WTC11 (cell line): ENCODE results near the gene AFF3. TPM values are rescaled to one million over a fixed set of nuclear protein-coding genes. Genes with fewer than 3 reads are reported as not detected.

Source experiments
- ATAC-seq: fragments of 200-7000 bp; cut with Tn5 transposase; 2 replicates; pipeline ENCODE4 v1.10.0; 2021; ENCODE audit warnings: mild to moderate bottlenecking, moderate library complexity
- CTCF ChIA-PET: fragments of 300-600 bp; sonication (Branson Sonifier 250); formaldehyde crosslinking; loops from one replicate; lab custom pipeline; 2021; ENCODE audit warnings: antibody characterized with exemption; lab: Charles Lee
- POLR2A ChIA-PET: fragments of 350-600 bp; sonication (Branson Sonifier 250); formaldehyde crosslinking; loops from one replicate; lab custom pipeline; 2021; ENCODE audit warnings: antibody characterized with exemption; lab: Charles Lee
- DNase-seq: peaks from one replicate; pipeline ENCODE4 v3.0.0; 2021; ENCODE audit warnings: low spot score
- H3K27ac Mint-ChIP-seq: 2 replicates; pipeline ENCODE4 v1.8.0; 2021; ENCODE audit warnings: mixed read lengths
- H3K27me3 Mint-ChIP-seq: 2 replicates; pipeline ENCODE4 v1.8.0; 2021; ENCODE audit warnings: low read depth, mild to moderate bottlenecking, moderate library complexity, mixed read lengths
- H3K36me3 Mint-ChIP-seq: 2 replicates; pipeline ENCODE4 v1.8.0; 2021; ENCODE audit warnings: mixed read lengths
- H3K4me1 Mint-ChIP-seq: 2 replicates; pipeline ENCODE4 v1.8.0; 2022; ENCODE audit warnings: mixed read lengths
- H3K4me3 Mint-ChIP-seq: 2 replicates; pipeline ENCODE4 v1.8.0; 2021; ENCODE audit warnings: mild to moderate bottlenecking, moderate library complexity, mixed read lengths
- H3K9me3 Mint-ChIP-seq: 2 replicates; pipeline ENCODE4 v1.8.0; 2021; ENCODE audit warnings: mixed read lengths
- CDX4 ChIP-seq: fragments of 250-450 bp; sonication (Bioruptor Pico); IDR thresholded peaks from 2 replicates; pipeline ENCODE4 v1.9.0; 2021; ENCODE audit warnings: moderate library complexity, mild to moderate bottlenecking, inconsistent platforms, borderline replicate concordance
- E2F4 ChIP-seq: sonication (generic); formaldehyde crosslinking; IDR thresholded peaks from 2 replicates; pipeline ENCODE4 v1.8.1; 2022; ENCODE audit warnings: low read depth, mild to moderate bottlenecking, moderate library complexity, missing genetic modification reagents, borderline replicate concordance
- ERG ChIP-seq: fragments of 250-450 bp; sonication (Bioruptor Pico); IDR thresholded peaks from 2 replicates; pipeline ENCODE4 v1.8.0; 2021; ENCODE audit warnings: mild to moderate bottlenecking
- GTF2I ChIP-seq: fragments of 250-450 bp; sonication (Bioruptor Pico); conservative IDR thresholded peaks from 2 replicates; pipeline ENCODE4 v1.4.0; 2021; ENCODE audit warnings: mild to moderate bottlenecking
- HMGA2 ChIP-seq: fragments of 250-450 bp; sonication (Bioruptor Pico); IDR thresholded peaks from 2 replicates; pipeline ENCODE4 v1.4.0; 2021; ENCODE audit warnings: mild to moderate bottlenecking, moderate library complexity
- JAZF1 ChIP-seq: fragments of 250-450 bp; sonication (Bioruptor Pico); IDR thresholded peaks from 2 replicates; pipeline ENCODE4 v1.9.0; 2021; ENCODE audit warnings: moderate library complexity, mild to moderate bottlenecking, inconsistent platforms
- OVOL2 ChIP-seq: fragments of 250-450 bp; sonication (Bioruptor Pico); IDR thresholded peaks from 2 replicates; pipeline ENCODE4 v1.9.0; 2021; ENCODE audit warnings: mild to moderate bottlenecking, borderline replicate concordance
- PREB ChIP-seq: sonication (generic); formaldehyde crosslinking; IDR thresholded peaks from 2 replicates; pipeline ENCODE4 v1.8.1; 2022; ENCODE audit warnings: mild to moderate bottlenecking, missing genetic modification reagents, moderate library complexity, borderline replicate concordance
- TCF7 ChIP-seq: sonication (generic); formaldehyde crosslinking; IDR thresholded peaks from 2 replicates; pipeline ENCODE4 v1.8.0; 2022; ENCODE audit warnings: mild to moderate bottlenecking, low read depth, missing genetic modification reagents, moderate library complexity
- ZMAT4 ChIP-seq: fragments of 250-450 bp; sonication (Bioruptor Pico); IDR thresholded peaks from 2 replicates; pipeline ENCODE4 v1.9.0; 2021; ENCODE audit warnings: mild to moderate bottlenecking
- ZNF317 ChIP-seq: sonication (generic); formaldehyde crosslinking; IDR thresholded peaks from 2 replicates; pipeline ENCODE4 v1.8.1; 2023; ENCODE audit warnings: low read depth, mild to moderate bottlenecking, moderate library complexity, missing genetic modification reagents, borderline replicate concordance
- ZSCAN18 ChIP-seq: fragments of 250-450 bp; sonication (Bioruptor Pico); IDR thresholded peaks from 2 replicates; pipeline ENCODE4 v2.1.2; 2022; ENCODE audit warnings: mild to moderate bottlenecking, moderate library complexity
- total RNA-seq: library from RNA; stranded (reverse); gene quantifications from 3 replicates; pipeline ENCODE4 v1.2.3, GENCODE V29; 2021
- TF ChIP-seq, protein P1 (sequence below): sonication (generic); formaldehyde crosslinking; IDR thresholded peaks from 2 replicates; pipeline ENCODE4 v1.8.1; 2023; ENCODE audit warnings: mild to moderate bottlenecking, missing genetic modification reagents
- TF ChIP-seq, protein P2 (sequence below): sonication (generic); formaldehyde crosslinking; conservative IDR thresholded peaks from 2 replicates; pipeline ENCODE4 v1.8.1; 2022; ENCODE audit warnings: mild to moderate bottlenecking, missing genetic modification reagents
- TF ChIP-seq, protein P3 (sequence below): fragments of 200-600 bp; IDR thresholded peaks from 2 replicates; pipeline ENCODE4 v1.8.0; 2022; ENCODE audit warnings: antibody characterized with exemption

Gene AFF3
- total RNA-seq, 1 experiment from 2014 or later: 1.2 TPM

GRCh38 chr2:100135415-100135814, 7.0 kb downstream of the AFF3 start:
- no peak for TF ChIP-seq ERG
- TF ChIP-seq CDX4 (CRISPR knock-in tag): no peak
- no peak for TF ChIP-seq ZMAT4
- TF ChIP-seq OVOL2: no peak
- no peak for TF ChIP-seq PREB (CRISPR knock-in tag)
- no peak for TF ChIP-seq TCF7 (CRISPR knock-in tag)
- TF ChIP-seq, protein P1, sequence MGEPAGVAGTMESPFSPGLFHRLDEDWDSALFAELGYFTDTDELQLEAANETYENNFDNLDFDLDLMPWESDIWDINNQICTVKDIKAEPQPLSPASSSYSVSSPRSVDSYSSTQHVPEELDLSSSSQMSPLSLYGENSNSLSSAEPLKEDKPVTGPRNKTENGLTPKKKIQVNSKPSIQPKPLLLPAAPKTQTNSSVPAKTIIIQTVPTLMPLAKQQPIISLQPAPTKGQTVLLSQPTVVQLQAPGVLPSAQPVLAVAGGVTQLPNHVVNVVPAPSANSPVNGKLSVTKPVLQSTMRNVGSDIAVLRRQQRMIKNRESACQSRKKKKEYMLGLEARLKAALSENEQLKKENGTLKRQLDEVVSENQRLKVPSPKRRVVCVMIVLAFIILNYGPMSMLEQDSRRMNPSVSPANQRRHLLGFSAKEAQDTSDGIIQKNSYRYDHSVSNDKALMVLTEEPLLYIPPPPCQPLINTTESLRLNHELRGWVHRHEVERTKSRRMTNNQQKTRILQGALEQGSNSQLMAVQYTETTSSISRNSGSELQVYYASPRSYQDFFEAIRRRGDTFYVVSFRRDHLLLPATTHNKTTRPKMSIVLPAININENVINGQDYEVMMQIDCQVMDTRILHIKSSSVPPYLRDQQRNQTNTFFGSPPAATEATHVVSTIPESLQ (CRISPR knock-in tag): no peak
- TF ChIP-seq ZSCAN18 (CRISPR knock-in tag): no peak
- no peak for TF ChIP-seq GTF2I (CRISPR knock-in tag)
- no peak for TF ChIP-seq ZNF317 (CRISPR knock-in tag)
- TF ChIP-seq, protein P2, sequence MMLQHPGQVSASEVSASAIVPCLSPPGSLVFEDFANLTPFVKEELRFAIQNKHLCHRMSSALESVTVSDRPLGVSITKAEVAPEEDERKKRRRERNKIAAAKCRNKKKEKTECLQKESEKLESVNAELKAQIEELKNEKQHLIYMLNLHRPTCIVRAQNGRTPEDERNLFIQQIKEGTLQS: no peak
- TF ChIP-seq, protein P3, sequence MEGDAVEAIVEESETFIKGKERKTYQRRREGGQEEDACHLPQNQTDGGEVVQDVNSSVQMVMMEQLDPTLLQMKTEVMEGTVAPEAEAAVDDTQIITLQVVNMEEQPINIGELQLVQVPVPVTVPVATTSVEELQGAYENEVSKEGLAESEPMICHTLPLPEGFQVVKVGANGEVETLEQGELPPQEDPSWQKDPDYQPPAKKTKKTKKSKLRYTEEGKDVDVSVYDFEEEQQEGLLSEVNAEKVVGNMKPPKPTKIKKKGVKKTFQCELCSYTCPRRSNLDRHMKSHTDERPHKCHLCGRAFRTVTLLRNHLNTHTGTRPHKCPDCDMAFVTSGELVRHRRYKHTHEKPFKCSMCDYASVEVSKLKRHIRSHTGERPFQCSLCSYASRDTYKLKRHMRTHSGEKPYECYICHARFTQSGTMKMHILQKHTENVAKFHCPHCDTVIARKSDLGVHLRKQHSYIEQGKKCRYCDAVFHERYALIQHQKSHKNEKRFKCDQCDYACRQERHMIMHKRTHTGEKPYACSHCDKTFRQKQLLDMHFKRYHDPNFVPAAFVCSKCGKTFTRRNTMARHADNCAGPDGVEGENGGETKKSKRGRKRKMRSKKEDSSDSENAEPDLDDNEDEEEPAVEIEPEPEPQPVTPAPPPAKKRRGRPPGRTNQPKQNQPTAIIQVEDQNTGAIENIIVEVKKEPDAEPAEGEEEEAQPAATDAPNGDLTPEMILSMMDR: no peak
- no peak for TF ChIP-seq HMGA2 (CRISPR knock-in tag)
- no peak for TF ChIP-seq E2F4
- no peak for TF ChIP-seq JAZF1 (CRISPR knock-in tag)
- CTCF ChIA-PET: interaction anchor here (1.4 kb wide), 1 partner anchor 127 kb away, joined by 4 read pairs; no protein-coding TSS in a partner anchor
- DNase-seq (no peak), ATAC-seq (no peak)
- H3K4me1 Mint-ChIP-seq: no peaks in the 10 kb centered on the region
- H3K36me3 Mint-ChIP-seq: no peaks in the 10 kb centered on the region
- POLR2A ChIA-PET: no interaction called here
- no peaks in the 10 kb centered on the region for H3K9me3 Mint-ChIP-seq
- no peak overlapping the region for H3K27ac Mint-ChIP-seq
- H3K4me3 Mint-ChIP-seq: no peak overlapping the region
- no peaks in the 10 kb centered on the region for H3K27me3 Mint-ChIP-seq
